HepG2 (cell line): ENCODE data around the gene ASXL1. TPM values are rescaled to one million over a fixed set of nuclear protein-coding genes. Genes with fewer than 3 reads are reported as not detected.
A peak's percentile ranks its signal among the peaks of the same experiment; 100 is the strongest.

Experiments used
- ADNP ChIP-seq: sonication (generic); formaldehyde crosslinking; IDR thresholded peaks from 2 replicates; pipeline ENCODE4 v1.4.0; 2020; ENCODE audit warnings: missing genetic modification reagents
- ARHGAP35 ChIP-seq: sonication (generic); formaldehyde crosslinking; IDR thresholded peaks from 2 replicates; pipeline ENCODE4 v1.9.0; 2022; ENCODE audit warnings: mild to moderate bottlenecking, inconsistent platforms, moderate library complexity, missing genetic modification reagents, borderline replicate concordance
- GATAD1 ChIP-seq: IDR thresholded peaks from 2 replicates; pipeline ENCODE4 v1.6.1; 2016; ENCODE audit warnings: missing genetic modification reagents, missing compliant biosample characterization
- HNF4G ChIP-seq, 2 experiments: sonication (generic) in 1 of 2; formaldehyde crosslinking in 1 of 2; IDR thresholded peaks; 2 replicates each; pipeline versions ENCODE4 v1.4.0 to v1.6.1; 2011 to 2020; ENCODE audit warnings: borderline replicate concordance in 2 of 2, low read depth in 2 of 2, mild to moderate bottlenecking in 2 of 2, low read length in 1 of 2, missing genetic modification reagents in 1 of 2, moderate library complexity in 1 of 2
- JUN ChIP-seq: sonication (generic); formaldehyde crosslinking; IDR thresholded peaks from 2 replicates; pipeline ENCODE4 v1.4.0; 2020; ENCODE audit warnings: mild to moderate bottlenecking, missing genetic modification reagents
- MBNL3 ChIP-seq: fragments of 250-450 bp; sonication (Bioruptor Pico); conservative IDR thresholded peaks from 2 replicates; pipeline ENCODE4 v1.8.0; 2022; ENCODE audit warnings: mild to moderate bottlenecking, inconsistent platforms
- NFRKB ChIP-seq: fragments of 450-650 bp; IDR thresholded peaks from 2 replicates; pipeline ENCODE4 v1.6.1; 2017
- PRDM15 ChIP-seq: sonication (generic); formaldehyde crosslinking; IDR thresholded peaks from 2 replicates; pipeline ENCODE4 v1.4.0; 2020; ENCODE audit warnings: missing genetic modification reagents
- RARG ChIP-seq: sonication (generic); formaldehyde crosslinking; IDR thresholded peaks from 2 replicates; pipeline ENCODE4 v1.4.0; 2020; ENCODE audit warnings: low read depth, mild to moderate bottlenecking, missing genetic modification reagents
- REXO4 ChIP-seq: sonication (generic); formaldehyde crosslinking; IDR thresholded peaks from 2 replicates; pipeline ENCODE4 v1.8.0; 2022; ENCODE audit warnings: missing genetic modification reagents, mild to moderate bottlenecking, borderline replicate concordance
- RFX1 ChIP-seq: fragments of 450-650 bp; IDR thresholded peaks from 2 replicates; pipeline ENCODE4 v1.6.1; 2017
- SRY ChIP-seq: sonication (generic); formaldehyde crosslinking; IDR thresholded peaks from 2 replicates; pipeline ENCODE4 v1.8.0; 2022; ENCODE audit warnings: mild to moderate bottlenecking, missing genetic modification reagents
- ZFP90 ChIP-seq: sonication (generic); formaldehyde crosslinking; IDR thresholded peaks from 2 replicates; pipeline ENCODE4 v1.8.0; 2022; ENCODE audit warnings: missing genetic modification reagents, mild to moderate bottlenecking, inconsistent platforms, borderline replicate concordance
- ZFYVE20 ChIP-seq: sonication (generic); formaldehyde crosslinking; IDR thresholded peaks from 2 replicates; pipeline ENCODE4 v1.8.0; 2023; ENCODE audit warnings: low read depth, mild to moderate bottlenecking, moderate library complexity, missing genetic modification reagents, borderline replicate concordance
- ZNF205 ChIP-seq: IDR thresholded peaks from 2 replicates; pipeline ENCODE4 v1.6.1; 2018; ENCODE audit warnings: missing biosample characterization, missing genetic modification reagents
- ZNF235 ChIP-seq: sonication (generic); formaldehyde crosslinking; IDR thresholded peaks from 2 replicates; pipeline ENCODE4 v1.8.1; 2023; ENCODE audit warnings: mild to moderate bottlenecking, missing genetic modification reagents, borderline replicate concordance
- ZNF282 ChIP-seq: fragments of 450-650 bp; IDR thresholded peaks from 2 replicates; pipeline ENCODE4 v1.6.1; 2018; ENCODE audit not compliant: partially characterized antibody
- ZNF563 ChIP-seq: sonication (generic); formaldehyde crosslinking; IDR thresholded peaks from 2 replicates; pipeline ENCODE4 v1.8.0; 2022; ENCODE audit warnings: mild to moderate bottlenecking, moderate library complexity, missing genetic modification reagents
- ZNF567 ChIP-seq: sonication (generic); formaldehyde crosslinking; IDR thresholded peaks from 2 replicates; pipeline ENCODE4 v1.8.1; 2023; ENCODE audit warnings: mild to moderate bottlenecking, missing genetic modification reagents, borderline replicate concordance
- ZNF672 ChIP-seq: sonication (generic); formaldehyde crosslinking; IDR thresholded peaks from 2 replicates; pipeline ENCODE4 v1.8.1; 2022; ENCODE audit warnings: missing genetic modification reagents
- polyA plus RNA-seq, 8 experiments: library from polyadenylated mRNA; depleted of rRNA in 3 of 8; stranded (reverse) in 7 of 8; unstranded in 1 of 8; fragments of >200 nt; fragmentation: Illumina TruSeq in 4 of 8; extraction: Trizol in 4 of 8; gene quantifications; 2 replicates each; pipeline versions ENCODE4 v1.2.1 to v1.2.3, GENCODE V29; 2011 to 2016; ENCODE audit warnings: low read depth in 4 of 8, missing spikeins in 1 of 8, mixed read lengths in 1 of 8; ENCODE audit not compliant: insufficient read depth in 1 of 8
- total RNA-seq, 5 experiments: library from RNA; depleted of rRNA; stranded (reverse); fragments of >200 nt; fragmentation: Illumina TruSeq; extraction: Trizol; gene quantifications; 2 replicates each; pipeline ENCODE4 v1.2.3, GENCODE V29; 2016; ENCODE audit warnings: low read depth in 1 of 5
- TF ChIP-seq, protein P1 (sequence below): sonication (generic); formaldehyde crosslinking; IDR thresholded peaks from 2 replicates; pipeline ENCODE4 v1.4.0; 2020; ENCODE audit warnings: low read depth, missing genetic modification reagents

The ASXL1 gene
- total and polyA plus RNA-seq, 2 of the 13 experiments (the other 11 are each of a cell fraction or from before 2014, with no cell fraction given), result 62.1 to 74.8 TPM

GRCh38 chr20:32357375-32357868 lies 709 bp upstream of the ASXL1 start (continued):
- peak; percentile 62; the same call in 1 of the 2 replicates for TF ChIP-seq PRDM15 (CRISPR knock-in tag)
- TF ChIP-seq REXO4 (CRISPR knock-in tag), result no peak
- no peak for TF ChIP-seq NFRKB
- no peak for TF ChIP-seq ARHGAP35 (CRISPR knock-in tag)
- no peak; the same call in 1 of the 2 replicates for TF ChIP-seq ZNF235 (CRISPR knock-in tag)
- TF ChIP-seq MBNL3, result no peak
- TF ChIP-seq RFX1, result no peak; the same call in 1 of the 2 replicates
- TF ChIP-seq SRY (CRISPR knock-in tag), result 0 out of 2 replicates have a peak, but pooled peaks have one; percentile 37
- TF ChIP-seq ZNF563 (CRISPR knock-in tag), result no peak
- TF ChIP-seq GATAD1 (CRISPR knock-in tag), result no peak
- no peak for TF ChIP-seq ZNF282
- TF ChIP-seq ZNF672 (CRISPR knock-in tag), result no peak
- no peak for TF ChIP-seq ZNF205
- TF ChIP-seq, protein P1, sequence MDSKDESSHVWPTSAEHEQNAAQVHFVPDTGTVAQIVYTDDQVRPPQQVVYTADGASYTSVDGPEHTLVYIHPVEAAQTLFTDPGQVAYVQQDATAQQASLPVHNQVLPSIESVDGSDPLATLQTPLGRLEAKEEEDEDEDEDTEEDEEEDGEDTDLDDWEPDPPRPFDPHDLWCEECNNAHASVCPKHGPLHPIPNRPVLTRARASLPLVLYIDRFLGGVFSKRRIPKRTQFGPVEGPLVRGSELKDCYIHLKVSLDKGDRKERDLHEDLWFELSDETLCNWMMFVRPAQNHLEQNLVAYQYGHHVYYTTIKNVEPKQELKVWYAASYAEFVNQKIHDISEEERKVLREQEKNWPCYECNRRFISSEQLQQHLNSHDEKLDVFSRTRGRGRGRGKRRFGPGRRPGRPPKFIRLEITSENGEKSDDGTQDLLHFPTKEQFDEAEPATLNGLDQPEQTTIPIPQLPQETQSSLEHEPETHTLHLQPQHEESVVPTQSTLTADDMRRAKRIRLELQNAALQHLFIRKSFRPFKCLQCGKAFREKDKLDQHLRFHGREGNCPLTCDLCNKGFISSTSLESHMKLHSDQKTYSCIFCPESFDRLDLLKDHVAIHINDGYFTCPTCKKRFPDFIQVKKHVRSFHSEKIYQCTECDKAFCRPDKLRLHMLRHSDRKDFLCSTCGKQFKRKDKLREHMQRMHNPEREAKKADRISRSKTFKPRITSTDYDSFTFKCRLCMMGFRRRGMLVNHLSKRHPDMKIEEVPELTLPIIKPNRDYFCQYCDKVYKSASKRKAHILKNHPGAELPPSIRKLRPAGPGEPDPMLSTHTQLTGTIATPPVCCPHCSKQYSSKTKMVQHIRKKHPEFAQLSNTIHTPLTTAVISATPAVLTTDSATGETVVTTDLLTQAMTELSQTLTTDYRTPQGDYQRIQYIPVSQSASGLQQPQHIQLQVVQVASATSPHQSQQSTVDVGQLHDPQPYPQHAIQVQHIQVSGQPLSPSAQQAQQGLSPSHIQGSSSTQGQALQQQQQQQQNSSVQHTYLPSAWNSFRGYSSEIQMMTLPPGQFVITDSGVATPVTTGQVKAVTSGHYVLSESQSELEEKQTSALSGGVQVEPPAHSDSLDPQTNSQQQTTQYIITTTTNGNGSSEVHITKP (CRISPR knock-in tag), result no peak
- no peak for TF ChIP-seq ZFYVE20 (CRISPR knock-in tag)
- peak; percentile 97; the same call in 1 of the 2 replicates for TF ChIP-seq ZNF567 (CRISPR knock-in tag)
- no peak for TF ChIP-seq JUN (CRISPR knock-in tag)
- TF ChIP-seq RARG (CRISPR knock-in tag), result 0 out of 2 replicates have a peak, but pooled peaks have one; percentile 31
- no peak for TF ChIP-seq ZFP90 (CRISPR knock-in tag)
- TF ChIP-seq HNF4G (IDR thresholded peaks at IDR 0.05; ENCODE audit: borderline replicate concordance, low read depth, low read length), result no peak
- TF ChIP-seq HNF4G (CRISPR knock-in tag; IDR thresholded peaks at IDR 0.05; ENCODE audit: borderline replicate concordance, low read depth), result peak; percentile 83
- TF ChIP-seq ADNP (CRISPR knock-in tag), result peak; percentile 43; the same call in 1 of the 2 replicates
